Activated B cell treated with CpG ODN at 0.5 μM for 24 hours (primary cell): ENCODE data around the gene HEPACAM. TPM values are rescaled to one million over a fixed set of nuclear protein-coding genes. Genes with fewer than 3 reads are reported as not detected.

ENCODE experiments used
- ATAC-seq: fragments of 200-7000 bp; cut with Tn5 transposase; one replicate; pipeline ENCODE4 v1.10.0; 2021; ENCODE audit warnings: low read depth, mild to moderate bottlenecking, moderate library complexity
- CTCF ChIA-PET: fragments of 350-600 bp; sonication (Branson Sonifier 250); formaldehyde crosslinking; loops from one replicate; lab custom pipeline; 2021; ENCODE audit warnings: antibody characterized with exemption; lab: Charles Lee
- POLR2A ChIA-PET: fragments of 350-600 bp; sonication (Branson Sonifier 250); formaldehyde crosslinking; loops from one replicate; lab custom pipeline; 2021; ENCODE audit warnings: antibody characterized with exemption; lab: Charles Lee
- DNase-seq: peaks from one replicate; pipeline ENCODE4 v3.0.0; 2022
- H3K27ac Mint-ChIP-seq: one replicate; pipeline ENCODE4 v1.8.0; 2020; ENCODE audit warnings: mixed read lengths
- H3K27me3 Mint-ChIP-seq: one replicate; pipeline ENCODE4 v1.8.0; 2021; ENCODE audit warnings: mixed read lengths
- H3K36me3 Mint-ChIP-seq: one replicate; pipeline ENCODE4 v1.8.0; 2021; ENCODE audit warnings: low read depth, mixed read lengths
- H3K4me1 Mint-ChIP-seq: one replicate; pipeline ENCODE4 v1.8.0; 2021; ENCODE audit warnings: mixed read lengths
- H3K4me3 Mint-ChIP-seq: one replicate; pipeline ENCODE4 v1.8.0; 2020; ENCODE audit warnings: mild to moderate bottlenecking, mixed read lengths
- H3K9me3 Mint-ChIP-seq: one replicate; pipeline ENCODE4 v1.8.0; 2020; ENCODE audit warnings: mixed read lengths
- CTCF ChIP-seq: fragments of 200-600 bp; IDR thresholded peaks from one replicate; pipeline ENCODE4 v1.8.0; 2022; ENCODE audit warnings: antibody characterized with exemption, mild to moderate bottlenecking
- intact Hi-C: fragments of 100-400 bp; cut with micrococcal nuclease; formaldehyde crosslinking; loops from one replicate; pipeline ENCODE4 v1.15.1; 2024
- total RNA-seq: library from RNA; stranded (reverse); gene quantifications from 2 replicates; pipeline ENCODE4 v1.2.3, GENCODE V29; 2022

Gene HEPACAM
- total RNA-seq, 1 donor from 2014 or later: not detected

DNA sequence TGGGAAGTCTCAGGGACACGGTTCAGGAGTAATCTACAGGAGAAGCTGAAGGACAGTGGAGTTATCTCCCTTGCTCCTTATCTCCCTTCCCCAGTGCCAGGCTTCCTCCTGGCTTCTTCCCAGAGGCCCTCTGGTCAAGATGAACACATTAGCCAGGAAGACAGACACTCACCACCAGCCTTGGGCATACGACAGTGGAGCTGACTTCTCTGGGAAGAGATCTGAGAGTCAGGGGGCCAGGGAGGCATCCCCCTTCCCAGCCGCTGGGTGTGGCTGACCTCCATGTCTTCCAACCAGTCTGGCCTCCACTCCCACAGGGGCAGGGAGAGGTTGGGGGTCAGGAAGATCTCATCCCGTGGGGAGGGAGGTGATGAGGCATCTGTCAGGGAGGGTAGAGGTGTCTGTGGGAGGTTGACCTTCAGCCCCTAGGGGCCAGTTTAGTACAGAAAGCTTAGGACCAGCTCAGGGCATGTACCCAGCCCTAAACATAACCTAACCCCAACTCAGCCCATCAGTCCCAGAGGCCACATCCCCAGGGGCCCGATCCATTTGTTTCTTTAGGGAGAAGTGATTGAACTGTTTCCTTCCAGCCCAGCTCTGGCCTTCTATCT is 50.9 kb downstream of the HEPACAM start:
- intact Hi-C loops: no loop called here
- no peak overlapping the region for H3K27ac Mint-ChIP-seq
- no peaks in the 10 kb centered on the region for H3K4me1 Mint-ChIP-seq
- H3K27me3 Mint-ChIP-seq: peaks cover 23% of the 10 kb centered on the region
- DNase-seq (no peak), ATAC-seq (no peak)
- no peaks in the 10 kb centered on the region for H3K9me3 Mint-ChIP-seq
- ChIA-PET CTCF (no interaction called here), POLR2A (no interaction called here)
- TF ChIP-seq CTCF: no peak
- no peaks in the 10 kb centered on the region for H3K36me3 Mint-ChIP-seq
- no peak overlapping the region for H3K4me3 Mint-ChIP-seq

- Mint-ChIP-seq H3K9me3 (no peaks in the 10 kb centered on the region), H3K27me3 (peaks cover 25% of the 10 kb centered on the region), H3K4me1 (no peaks in the 10 kb centered on the region), H3K27ac (no peak overlapping the region), H3K4me3 (no peak overlapping the region), H3K36me3 (no peaks in the 10 kb centered on the region)
- CTCF ChIA-PET: no interaction called here
- intact Hi-C loops: no loop called here
- ATAC-seq: no peak
- POLR2A ChIA-PET: no interaction called here
- TF ChIP-seq CTCF: no peak
- no peak for DNase-seq
These were observed 51.5 kb downstream of the HEPACAM start for GRCh38 chr11:124884340-124884739.

DNA sequence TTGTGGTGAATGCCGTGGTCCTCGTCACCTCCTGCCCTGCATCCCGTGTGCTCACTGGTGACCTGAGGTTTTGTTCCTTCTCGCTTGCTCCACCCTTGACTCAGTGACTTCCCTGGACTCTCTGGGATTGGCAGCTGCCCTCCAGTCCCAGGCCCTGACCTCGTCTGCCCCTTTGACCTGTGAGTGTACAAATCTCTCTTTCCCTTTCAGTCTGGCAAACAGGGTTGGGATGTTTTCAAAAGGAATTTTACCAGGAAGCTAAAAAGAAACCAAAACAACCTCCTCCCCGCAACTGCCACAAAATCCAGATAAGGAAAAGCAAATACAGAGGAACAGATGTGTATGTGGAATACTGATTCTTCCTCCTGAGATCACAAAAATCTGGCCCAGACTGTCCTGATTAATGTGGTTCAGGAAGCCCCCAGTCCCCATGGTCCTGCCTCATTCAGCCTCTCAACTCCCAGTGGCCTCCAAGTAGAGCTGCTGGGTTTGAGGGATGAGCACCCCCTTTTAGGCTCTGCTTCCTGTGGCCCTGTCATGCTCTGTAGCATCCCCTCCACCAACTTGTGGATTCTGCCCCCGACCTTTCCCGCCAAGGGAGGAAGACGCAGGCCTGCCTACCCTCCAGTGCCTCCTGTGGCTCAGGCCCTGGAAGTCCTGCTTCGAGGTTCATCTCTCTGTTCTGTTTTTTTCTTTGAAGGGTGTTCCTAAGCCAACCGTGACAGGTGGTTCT is 53.3 kb downstream of the HEPACAM start:
- DNase-seq: no peak
- H3K4me1 Mint-ChIP-seq: peaks cover 3% of the 10 kb centered on the region
- CTCF ChIA-PET: no interaction called here
- no peak overlapping the region for H3K4me3 Mint-ChIP-seq
- H3K36me3 Mint-ChIP-seq: no peaks in the 10 kb centered on the region
- no peak for ATAC-seq
- intact Hi-C loops: no loop called here
- H3K27me3 Mint-ChIP-seq: peaks cover 39% of the 10 kb centered on the region
- POLR2A ChIA-PET: no interaction called here
- no peaks in the 10 kb centered on the region for H3K9me3 Mint-ChIP-seq
- no peak overlapping the region for H3K27ac Mint-ChIP-seq
- TF ChIP-seq CTCF: no peak

DNA sequence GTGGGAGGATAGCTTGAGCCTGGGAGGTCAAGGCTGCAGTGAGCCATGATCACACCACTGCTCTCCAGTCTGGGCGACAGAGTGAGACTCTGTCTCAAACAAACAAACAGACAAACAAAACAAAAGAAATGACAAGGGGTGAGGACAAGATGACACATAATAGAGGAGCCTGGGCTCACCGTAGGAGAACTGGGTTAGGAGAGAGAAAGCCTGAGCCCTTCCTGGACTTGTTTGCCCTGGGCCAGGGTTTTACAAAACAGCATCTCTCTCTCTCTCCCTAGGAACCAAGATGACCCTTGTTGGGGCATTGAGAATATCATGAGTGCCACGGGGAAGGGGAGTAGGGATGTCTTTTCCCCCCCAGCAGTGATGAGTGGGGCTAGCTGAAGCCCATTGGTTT is 54.9 kb downstream of the HEPACAM start:
- CTCF ChIA-PET: no interaction called here
- no peak overlapping the region for H3K4me3 Mint-ChIP-seq

GRCh38 chr11:124880290-124880611 is 55.6 kb downstream of the HEPACAM start:
- Mint-ChIP-seq H3K4me1 (peaks cover 18% of the 10 kb centered on the region), H3K27me3 (peaks cover 40% of the 10 kb centered on the region), H3K27ac (no peak overlapping the region), H3K9me3 (no peaks in the 10 kb centered on the region), H3K36me3 (peaks cover 2% of the 10 kb centered on the region), H3K4me3 (no peak overlapping the region)
- DNase-seq: no peak
- POLR2A ChIA-PET: no interaction called here
- no peak for ATAC-seq
- TF ChIP-seq CTCF: no peak
- intact Hi-C loops: no loop called here
- CTCF ChIA-PET: no interaction called here

More for the DNA sequence above, 54.9 kb downstream of the HEPACAM start:
- Mint-ChIP-seq H3K9me3 (no peaks in the 10 kb centered on the region), H3K36me3 (peaks cover 2% of the 10 kb centered on the region), H3K27me3 (peaks cover 42% of the 10 kb centered on the region), H3K4me1 (peaks cover 16% of the 10 kb centered on the region), H3K27ac (no peak overlapping the region)
- POLR2A ChIA-PET: no interaction called here
- TF ChIP-seq CTCF: no peak
- ATAC-seq (no peak), DNase-seq (no peak)
- intact Hi-C loops: no loop called here
